MM.1S (cell line): Measurements from ENCODE around the gene MLLT11.

ENCODE experiments used
- DNase-seq: peaks from one replicate; pipeline ENCODE4 v3.0.0-alpha.2; 2015
- H2AFZ ChIP-seq: fragments of 300-600 bp; sonication (generic); 2 replicates; pipeline ENCODE4 v1.6.0; 2016; ENCODE audit warnings: antibody characterized with exemption, low read length
- H3F3A ChIP-seq: fragments of 300-600 bp; sonication (generic); 2 replicates; pipeline ENCODE4 v1.6.1; 2016; ENCODE audit warnings: mild to moderate bottlenecking, antibody characterized with exemption, low read length, moderate library complexity, mixed read lengths; ENCODE audit not compliant: insufficient read depth
- H3K27ac ChIP-seq: fragments of 300-600 bp; sonication (generic); 2 replicates; pipeline ENCODE4 v1.5.1; 2016; ENCODE audit warnings: mild to moderate bottlenecking, low read length
- H3K27me3 ChIP-seq: fragments of 300-600 bp; sonication (generic); replicated peaks from 2 replicates; pipeline ENCODE4 v1.6.0; 2016; ENCODE audit warnings: low read length; ENCODE audit not compliant: insufficient read depth
- H3K36me3 ChIP-seq: fragments of 300-600 bp; sonication (generic); replicated peaks from 2 replicates; pipeline ENCODE4 v1.6.1; 2016; ENCODE audit warnings: mild to moderate bottlenecking, low read length, mixed read lengths; ENCODE audit not compliant: insufficient read depth
- H3K4me1 ChIP-seq: fragments of 300-600 bp; sonication (generic); 2 replicates; pipeline ENCODE4 v1.6.1; 2016; ENCODE audit warnings: low read length, mixed read lengths
- H3K4me2 ChIP-seq: fragments of 300-600 bp; sonication (generic); 2 replicates; pipeline ENCODE4 v1.6.0; 2016; ENCODE audit warnings: low read depth, low read length
- H3K4me3 ChIP-seq: fragments of 300-600 bp; sonication (generic); 2 replicates; pipeline ENCODE4 v1.5.1; 2016; ENCODE audit warnings: low read length, mixed read lengths
- H3K79me2 ChIP-seq: fragments of 300-600 bp; sonication (generic); 2 replicates; pipeline ENCODE4 v1.6.1; 2016; ENCODE audit warnings: mixed run types, low read length, mixed read lengths
- H3K9ac ChIP-seq: fragments of 300-600 bp; sonication (generic); 2 replicates; pipeline ENCODE4 v1.6.1; 2016; ENCODE audit warnings: low read length, mixed read lengths
- H3K9me2 ChIP-seq: fragments of 300-600 bp; sonication (generic); replicated peaks from 2 replicates; pipeline ENCODE4 v1.6.1; 2016; ENCODE audit warnings: mild to moderate bottlenecking, low read length, mixed read lengths; ENCODE audit not compliant: insufficient read depth
- H3K9me3 ChIP-seq: fragments of 300-600 bp; sonication (generic); replicated peaks from 2 replicates; pipeline ENCODE4 v1.6.1; 2016; ENCODE audit warnings: mild to moderate bottlenecking, low read length, mixed read lengths; ENCODE audit not compliant: insufficient read depth
- H4K20me1 ChIP-seq: fragments of 300-600 bp; sonication (generic); 2 replicates; pipeline ENCODE4 v1.6.1; 2016; ENCODE audit warnings: mild to moderate bottlenecking, low read length, moderate library complexity, mixed read lengths; ENCODE audit not compliant: insufficient read depth
- EZH2 ChIP-seq: fragments of 300-600 bp; sonication (generic); optimal IDR thresholded peaks from 2 replicates; pipeline ENCODE3; 2017; ENCODE audit warnings: low read depth, mild to moderate bottlenecking, antibody characterized with exemption, low read length, mixed read lengths
- EZH2phosphoT487 ChIP-seq: fragments of 300-600 bp; sonication (generic); IDR thresholded peaks from 2 replicates; pipeline ENCODE4 v1.6.1; 2018; ENCODE audit warnings: antibody characterized with exemption, low read length
- TF ChIP-seq, protein P1 (sequence below): fragments of 300-600 bp; sonication (generic); IDR thresholded peaks from 2 replicates; pipeline ENCODE4 v1.5.1; 2016; ENCODE audit warnings: antibody characterized with exemption, low read length, mixed read lengths

MLLT11 gene

DNA sequence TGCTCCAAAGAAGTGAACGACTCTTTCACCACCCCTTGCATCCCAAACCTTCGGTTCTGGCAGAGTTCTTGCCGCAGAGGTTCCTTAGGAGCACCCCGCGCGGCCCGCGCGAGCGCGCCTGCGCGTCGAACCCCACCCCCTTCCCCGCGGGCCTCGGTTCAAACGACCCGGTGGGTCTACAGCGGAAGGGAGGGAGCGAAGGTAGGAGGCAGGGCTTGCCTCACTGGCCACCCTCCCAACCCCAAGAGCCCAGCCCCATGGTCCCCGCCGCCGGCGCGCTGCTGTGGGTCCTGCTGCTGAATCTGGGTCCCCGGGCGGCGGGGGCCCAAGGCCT, 12.6 kb upstream of the MLLT11 start, which contains the start of gene C1orf56:
Gene C1orf56 (plus strand): TSS at position 161 of the 334 bp plus-strand sequence. CDS start 97 bp downstream, at position 258.
- Histone ChIP-seq H3K9ac (peak within 1 kb of the TSS; percentile 4; the same call in 1 of the 2 replicates), H2AFZ (peak within 1 kb of the TSS; percentile 83), H3K27ac (no peak within 1 kb of the TSS), H3K4me3 (peak within 1 kb of the TSS; percentile 72), H3K4me1 (peaks cover 13% of the 10 kb centered on the region; the same call in 1 of the 2 replicates), H3K36me3 (no peaks in the 10 kb centered on the region), H4K20me1 (no peaks in the 10 kb centered on the region; the same call in 1 of the 2 replicates), H3K27me3 (no peaks in the 10 kb centered on the region), H3K9me2 (no peaks in the 10 kb centered on the region), H3K9me3 (no peaks in the 10 kb centered on the region), H3K4me2 (peak within 1 kb of the TSS; percentile 99), H3K79me2 (no peaks in the 10 kb centered on the region), H3F3A (peaks cover 13% of the 10 kb centered on the region; the same call in 1 of the 2 replicates)
- no peak for TF ChIP-seq EZH2
- no peak for TF ChIP-seq EZH2phosphoT487
- TF ChIP-seq, protein P1, sequence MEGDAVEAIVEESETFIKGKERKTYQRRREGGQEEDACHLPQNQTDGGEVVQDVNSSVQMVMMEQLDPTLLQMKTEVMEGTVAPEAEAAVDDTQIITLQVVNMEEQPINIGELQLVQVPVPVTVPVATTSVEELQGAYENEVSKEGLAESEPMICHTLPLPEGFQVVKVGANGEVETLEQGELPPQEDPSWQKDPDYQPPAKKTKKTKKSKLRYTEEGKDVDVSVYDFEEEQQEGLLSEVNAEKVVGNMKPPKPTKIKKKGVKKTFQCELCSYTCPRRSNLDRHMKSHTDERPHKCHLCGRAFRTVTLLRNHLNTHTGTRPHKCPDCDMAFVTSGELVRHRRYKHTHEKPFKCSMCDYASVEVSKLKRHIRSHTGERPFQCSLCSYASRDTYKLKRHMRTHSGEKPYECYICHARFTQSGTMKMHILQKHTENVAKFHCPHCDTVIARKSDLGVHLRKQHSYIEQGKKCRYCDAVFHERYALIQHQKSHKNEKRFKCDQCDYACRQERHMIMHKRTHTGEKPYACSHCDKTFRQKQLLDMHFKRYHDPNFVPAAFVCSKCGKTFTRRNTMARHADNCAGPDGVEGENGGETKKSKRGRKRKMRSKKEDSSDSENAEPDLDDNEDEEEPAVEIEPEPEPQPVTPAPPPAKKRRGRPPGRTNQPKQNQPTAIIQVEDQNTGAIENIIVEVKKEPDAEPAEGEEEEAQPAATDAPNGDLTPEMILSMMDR, result no peak
- DNase-seq, result peak; percentile 46

DNA sequence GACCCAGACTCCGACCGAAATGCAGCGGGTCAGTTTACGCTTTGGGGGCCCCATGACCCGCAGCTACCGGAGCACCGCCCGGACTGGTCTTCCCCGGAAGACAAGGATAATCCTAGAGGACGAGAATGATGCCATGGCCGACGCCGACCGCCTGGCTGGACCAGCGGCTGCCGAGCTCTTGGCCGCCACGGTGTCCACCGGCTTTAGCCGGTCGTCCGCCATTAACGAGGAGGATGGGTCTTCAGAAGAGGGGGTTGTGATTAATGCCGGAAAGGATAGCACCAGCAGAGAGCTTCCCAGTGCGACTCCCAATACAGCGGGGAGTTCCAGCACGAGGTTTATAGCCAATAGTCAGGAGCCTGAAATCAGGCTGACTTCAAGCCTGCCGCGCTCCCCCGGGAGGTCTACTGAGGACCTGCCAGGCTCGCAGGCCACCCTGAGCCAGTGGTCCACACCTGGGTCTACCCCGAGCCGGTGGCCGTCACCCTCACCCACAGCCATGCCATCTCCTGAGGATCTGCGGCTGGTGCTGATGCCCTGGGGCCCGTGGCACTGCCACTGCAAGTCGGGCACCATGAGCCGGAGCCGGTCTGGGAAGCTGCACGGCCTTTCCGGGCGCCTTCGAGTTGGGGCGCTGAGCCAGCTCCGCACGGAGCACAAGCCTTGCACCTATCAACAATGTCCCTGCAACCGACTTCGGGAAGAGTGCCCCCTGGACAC, 12.1 kb upstream of the MLLT11 start:
- Histone ChIP-seq H3K4me2 (peak overlapping the region; percentile 99), H3K9me3 (no peaks in the 10 kb centered on the region), H3K9me2 (no peaks in the 10 kb centered on the region), H3F3A (peaks cover 13% of the 10 kb centered on the region; the same call in 1 of the 2 replicates), H3K79me2 (no peaks in the 10 kb centered on the region), H3K4me3 (peak overlapping the region; percentile 72), H3K9ac (peak overlapping the region; percentile 4; the same call in 1 of the 2 replicates), H4K20me1 (no peaks in the 10 kb centered on the region; the same call in 1 of the 2 replicates), H2AFZ (peak overlapping the region; percentile 83), H3K36me3 (no peaks in the 10 kb centered on the region), H3K27ac (no peak overlapping the region), H3K4me1 (peaks cover 13% of the 10 kb centered on the region; the same call in 1 of the 2 replicates), H3K27me3 (no peaks in the 10 kb centered on the region)
- TF ChIP-seq, protein P1, result peak; percentile 54; the same call in 1 of the 2 replicates
- TF ChIP-seq EZH2phosphoT487, result no peak
- peak; percentile 39 for DNase-seq

DNA sequence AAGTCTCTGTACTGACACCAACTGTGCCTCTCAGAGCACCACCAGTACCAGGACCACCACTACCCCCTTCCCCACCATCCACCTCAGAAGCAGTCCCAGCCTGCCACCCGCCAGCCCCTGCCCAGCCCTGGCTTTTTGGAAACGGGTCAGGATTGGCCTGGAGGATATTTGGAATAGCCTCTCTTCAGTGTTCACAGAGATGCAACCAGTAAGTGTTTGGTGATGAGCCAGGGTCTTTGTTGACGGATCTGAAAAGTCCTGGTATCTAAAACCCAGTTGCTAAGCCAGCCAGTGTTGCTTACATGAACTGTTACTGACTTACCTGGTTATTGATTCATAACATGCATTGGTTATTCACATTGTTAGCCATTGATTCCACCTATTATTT, 11.6 kb upstream of the MLLT11 start:
- Histone ChIP-seq H2AFZ (no peak overlapping the region), H3K4me2 (peak overlapping the region; percentile 99; the same call in 1 of the 2 replicates), H3F3A (peaks cover 13% of the 10 kb centered on the region; the same call in 1 of the 2 replicates), H3K27ac (no peak overlapping the region), H3K9me3 (no peaks in the 10 kb centered on the region), H3K4me1 (peaks cover 13% of the 10 kb centered on the region; the same call in 1 of the 2 replicates), H3K9me2 (no peaks in the 10 kb centered on the region), H3K79me2 (no peaks in the 10 kb centered on the region), H3K9ac (no peak overlapping the region), H3K27me3 (no peaks in the 10 kb centered on the region), H3K4me3 (no peak overlapping the region), H4K20me1 (no peaks in the 10 kb centered on the region; the same call in 1 of the 2 replicates), H3K36me3 (no peaks in the 10 kb centered on the region)
- TF ChIP-seq EZH2phosphoT487 (no peak), EZH2 (no peak)
- TF ChIP-seq, protein P1, result no peak; the same call in 1 of the 2 replicates
- no peak for DNase-seq
